Tibial nerve (tissue), 4 donors: Measurements from ENCODE around the gene TMEM233. TPM values are rescaled to one million over a fixed set of nuclear protein-coding genes. Genes with fewer than 3 reads are reported as not detected.

ENCODE experiments used
- DNase-seq, 2 donors: peaks; one replicate each; pipeline ENCODE4 v3.0.0-alpha.2; 2019; ENCODE audit warnings: low spot score in 2 of 2
- H3K27ac ChIP-seq, 4 donors: fragments of 200-600 bp; sonication (generic) in 3 of 4; one replicate each; pipeline ENCODE4 v1.5.1; 2017 to 2019; ENCODE audit warnings: mild to moderate bottlenecking in 1 of 4
- H3K27me3 ChIP-seq, 2 donors: fragments of 200-600 bp; sonication (generic) in 1 of 2; one replicate each; pipeline versions ENCODE4 v1.5.1 to v1.6.0; 2017 to 2019
- H3K36me3 ChIP-seq, 3 donors: fragments of 200-600 bp; sonication (generic); one replicate each; pipeline ENCODE4 v1.5.1; 2018 to 2019
- H3K4me1 ChIP-seq, 4 donors: fragments of 200-600 bp; sonication (generic) in 3 of 4; one replicate each; pipeline ENCODE4 v1.5.1; 2017 to 2019
- H3K4me3 ChIP-seq, 4 donors: fragments of 200-600 bp; sonication (generic) in 3 of 4; one replicate each; pipeline ENCODE4 v1.5.1; 2017 to 2019; ENCODE audit warnings: mild to moderate bottlenecking in 1 of 4, moderate library complexity in 1 of 4
- H3K9me3 ChIP-seq, 4 donors: fragments of 200-600 bp; sonication (generic) in 3 of 4; one replicate each; pipeline ENCODE4 v1.5.1; 2017 to 2019
- EP300 ChIP-seq, 2 donors: sonication (generic); formaldehyde crosslinking; IDR thresholded peaks; one replicate each; pipeline ENCODE4 v1.6.1; 2017; ENCODE audit warnings: antibody characterized with exemption in 2 of 2, mild to moderate bottlenecking in 1 of 2
- POLR2A ChIP-seq, 2 donors: fragments of 450-650 bp; IDR thresholded peaks; one replicate each; pipeline ENCODE4 v1.6.1; 2017; ENCODE audit warnings: antibody characterized with exemption in 2 of 2, mild to moderate bottlenecking in 2 of 2, moderate library complexity in 2 of 2
- WGBS, 2 donors: methylation state at CpG; one replicate each; pipeline ENCODE4 v1.1.5; 2018; 5-methylcytosine and 5-hydroxymethylcytosine counted together
- total RNA-seq, 4 donors: library from RNA; depleted of rRNA; stranded (reverse); fragments of >200 nt; gene quantifications; one replicate each; pipeline ENCODE4 v1.1.0, GENCODE V29; 2016
- TF ChIP-seq, protein P1 (sequence below), 5 experiments: fragments of 200-600 bp in 3 of 5; fragments of 450-650 bp in 2 of 5; sonication (generic) in 3 of 5; IDR thresholded peaks; one replicate each; pipeline ENCODE4 v1.5.1; 2016 to 2019; ENCODE audit warnings: antibody characterized with exemption in 5 of 5, mild to moderate bottlenecking in 3 of 5, moderate library complexity in 2 of 5

The TMEM233 gene
- total RNA-seq, 4 donors from 2014 or later: 0.21 to 0.59 (median 0.22) TPM; not detected in 1

DNA sequence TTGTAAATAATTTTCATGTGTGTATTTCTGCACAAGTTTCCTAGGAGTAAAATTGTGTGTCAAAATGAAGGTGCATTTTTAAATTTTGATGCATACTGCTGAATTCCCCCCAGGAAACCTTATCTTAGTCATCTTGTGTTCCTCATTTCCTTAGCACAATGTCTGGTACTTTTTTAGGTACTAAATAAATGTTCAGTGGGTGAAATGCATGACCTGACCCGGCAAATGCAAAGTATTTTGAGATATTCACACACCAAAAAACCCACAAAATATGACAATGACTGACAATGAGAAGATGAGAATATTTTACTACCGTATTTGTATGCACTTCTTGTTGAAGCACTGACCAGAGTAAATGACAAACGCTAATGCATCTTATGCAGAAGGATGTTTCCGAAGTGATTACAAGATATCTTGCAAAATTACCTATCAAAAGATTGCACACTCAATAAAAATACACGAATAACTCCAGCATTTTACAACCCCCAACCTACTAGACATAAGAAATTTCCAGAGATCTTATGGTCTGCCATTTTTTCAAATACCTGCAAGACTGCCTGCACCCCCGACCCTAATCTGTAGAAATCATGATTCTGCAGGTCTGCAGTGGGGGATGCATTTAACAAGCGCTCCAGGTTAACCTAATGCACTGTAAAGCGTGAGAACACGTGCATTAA is 73.5 kb downstream of the TMEM233 start:
- Histone ChIP-seq H3K4me3 (peak overlapping the region; percentile 63 to 92 (median 79)), H3K27ac (peak overlapping the region in 1 of 4 donors; percentile 90), H3K27me3 (no peaks in the 10 kb centered on the region), H3K36me3 (peaks cover 0 to 14% (median 0%) of the 10 kb centered on the region in 3 donors), H3K9me3 (no peaks in the 10 kb centered on the region), H3K4me1 (peaks cover 0 to 38% (median 20%) of the 10 kb centered on the region in 4 donors)
- WGBS, 2 donors: 10 to 11% methylated on average over 9 of the region's 9 CpGs
- no peak for DNase-seq
- TF ChIP-seq POLR2A (IDR thresholded peaks at IDR 0.05): no peak

DNA sequence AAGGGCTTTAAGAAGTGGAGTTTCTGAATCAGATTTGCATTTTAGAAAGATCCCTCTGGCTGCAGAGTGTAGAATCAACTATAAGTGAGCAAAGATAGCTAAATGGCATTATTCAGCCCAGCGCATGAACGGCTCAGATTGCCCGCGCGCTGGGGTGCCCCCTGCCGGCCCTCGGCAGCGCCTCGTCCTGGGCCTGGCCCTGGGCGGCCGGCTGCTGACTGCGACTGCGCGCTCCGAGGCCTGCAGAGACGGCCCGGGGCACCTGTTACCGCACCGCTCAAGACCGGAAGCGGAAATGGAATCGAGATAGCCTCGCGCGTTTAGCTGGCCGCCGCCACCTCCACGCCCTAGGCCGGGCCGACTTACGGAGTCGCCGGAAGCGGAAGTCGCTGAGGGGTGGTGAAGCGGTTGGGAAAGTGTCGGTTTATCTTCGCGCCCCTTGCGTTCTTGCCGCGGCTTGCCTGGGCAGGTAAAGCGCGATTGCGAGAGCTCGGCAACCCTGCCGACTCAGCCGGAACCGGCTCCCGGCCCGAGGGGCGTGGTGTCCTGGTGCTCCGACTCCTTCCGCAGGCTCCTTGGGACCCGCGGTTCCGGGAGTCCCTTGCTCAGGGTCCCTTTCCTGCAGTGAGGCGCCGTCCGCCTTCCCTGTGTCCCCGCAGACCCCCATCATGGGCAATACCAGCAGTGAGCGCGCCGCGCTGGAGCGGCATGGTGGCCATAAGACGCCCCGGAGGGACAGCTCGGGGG is 74.2 kb downstream of the TMEM233 start, which contains the start of gene PRKAB1:
Gene PRKAB1 (plus strand): TSS at position 557 of the 747 bp plus-strand sequence. CDS start 112 bp downstream, at position 669.
- Histone ChIP-seq H3K27ac (peak within 1 kb of the TSS; percentile 78 to 96 (median 88)), H3K27me3 (no peaks in the 10 kb centered on the region), H3K4me1 (peaks cover 0 to 38% (median 21%) of the 10 kb centered on the region in 4 donors), H3K4me3 (peak within 1 kb of the TSS; percentile 63 to 92 (median 79)), H3K36me3 (peaks cover 0 to 21% (median 2%) of the 10 kb centered on the region in 3 donors), H3K9me3 (no peaks in the 10 kb centered on the region)
- peak; percentile 72 to 94 for TF ChIP-seq EP300 (IDR thresholded peaks at IDR 0.05)
- TF ChIP-seq, protein P1, sequence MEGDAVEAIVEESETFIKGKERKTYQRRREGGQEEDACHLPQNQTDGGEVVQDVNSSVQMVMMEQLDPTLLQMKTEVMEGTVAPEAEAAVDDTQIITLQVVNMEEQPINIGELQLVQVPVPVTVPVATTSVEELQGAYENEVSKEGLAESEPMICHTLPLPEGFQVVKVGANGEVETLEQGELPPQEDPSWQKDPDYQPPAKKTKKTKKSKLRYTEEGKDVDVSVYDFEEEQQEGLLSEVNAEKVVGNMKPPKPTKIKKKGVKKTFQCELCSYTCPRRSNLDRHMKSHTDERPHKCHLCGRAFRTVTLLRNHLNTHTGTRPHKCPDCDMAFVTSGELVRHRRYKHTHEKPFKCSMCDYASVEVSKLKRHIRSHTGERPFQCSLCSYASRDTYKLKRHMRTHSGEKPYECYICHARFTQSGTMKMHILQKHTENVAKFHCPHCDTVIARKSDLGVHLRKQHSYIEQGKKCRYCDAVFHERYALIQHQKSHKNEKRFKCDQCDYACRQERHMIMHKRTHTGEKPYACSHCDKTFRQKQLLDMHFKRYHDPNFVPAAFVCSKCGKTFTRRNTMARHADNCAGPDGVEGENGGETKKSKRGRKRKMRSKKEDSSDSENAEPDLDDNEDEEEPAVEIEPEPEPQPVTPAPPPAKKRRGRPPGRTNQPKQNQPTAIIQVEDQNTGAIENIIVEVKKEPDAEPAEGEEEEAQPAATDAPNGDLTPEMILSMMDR (IDR thresholded peaks at IDR 0.05): peak; percentile 87 to 99 (median 93)
- peak; percentile 47 to 52 for TF ChIP-seq POLR2A (IDR thresholded peaks at IDR 0.05)
- peak; percentile 84 to 86 for DNase-seq
- WGBS, 2 donors: 1% methylated on average over 49 of the region's 69 CpGs

DNA sequence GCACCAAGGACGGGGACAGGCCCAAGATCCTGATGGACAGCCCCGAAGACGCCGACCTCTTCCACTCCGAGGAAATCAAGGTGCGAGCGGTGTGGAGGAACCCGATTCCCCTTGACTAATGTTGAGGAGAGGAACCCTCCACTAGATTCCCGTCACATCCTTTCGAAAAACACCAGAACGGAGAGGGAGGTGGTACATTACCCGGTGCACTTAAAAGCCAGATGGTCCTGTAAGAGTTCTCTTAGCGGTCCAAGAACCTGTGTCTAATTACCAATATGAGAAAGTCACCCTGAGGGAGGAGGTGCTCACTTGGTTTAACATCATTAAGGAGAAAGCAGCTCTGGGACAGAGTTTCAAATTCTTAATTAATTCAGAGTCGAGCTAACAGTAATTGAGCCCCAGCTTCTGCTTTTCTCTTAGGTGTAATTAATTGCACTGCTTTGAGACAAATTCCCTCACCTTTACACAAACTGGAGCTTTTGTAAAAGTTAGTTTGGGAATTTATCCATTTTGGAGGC is 74.8 kb downstream of the TMEM233 start:
- Histone ChIP-seq H3K4me3 (peak overlapping the region; percentile 63 to 92 (median 79)), H3K9me3 (no peaks in the 10 kb centered on the region), H3K4me1 (peaks cover 0 to 44% (median 23%) of the 10 kb centered on the region in 4 donors), H3K27ac (peak overlapping the region; percentile 78 to 96 (median 88)), H3K36me3 (peaks cover 0 to 28% (median 5%) of the 10 kb centered on the region in 3 donors), H3K27me3 (no peaks in the 10 kb centered on the region)
- TF ChIP-seq EP300 (IDR thresholded peaks at IDR 0.05) (no peak), POLR2A (IDR thresholded peaks at IDR 0.05) (no peak)
- TF ChIP-seq, protein P1 (IDR thresholded peaks at IDR 0.05): no peak
- WGBS, 2 donors: 2 to 5% methylated on average over 13 to 14 of the region's 14 CpGs
- DNase-seq: no peak

DNA sequence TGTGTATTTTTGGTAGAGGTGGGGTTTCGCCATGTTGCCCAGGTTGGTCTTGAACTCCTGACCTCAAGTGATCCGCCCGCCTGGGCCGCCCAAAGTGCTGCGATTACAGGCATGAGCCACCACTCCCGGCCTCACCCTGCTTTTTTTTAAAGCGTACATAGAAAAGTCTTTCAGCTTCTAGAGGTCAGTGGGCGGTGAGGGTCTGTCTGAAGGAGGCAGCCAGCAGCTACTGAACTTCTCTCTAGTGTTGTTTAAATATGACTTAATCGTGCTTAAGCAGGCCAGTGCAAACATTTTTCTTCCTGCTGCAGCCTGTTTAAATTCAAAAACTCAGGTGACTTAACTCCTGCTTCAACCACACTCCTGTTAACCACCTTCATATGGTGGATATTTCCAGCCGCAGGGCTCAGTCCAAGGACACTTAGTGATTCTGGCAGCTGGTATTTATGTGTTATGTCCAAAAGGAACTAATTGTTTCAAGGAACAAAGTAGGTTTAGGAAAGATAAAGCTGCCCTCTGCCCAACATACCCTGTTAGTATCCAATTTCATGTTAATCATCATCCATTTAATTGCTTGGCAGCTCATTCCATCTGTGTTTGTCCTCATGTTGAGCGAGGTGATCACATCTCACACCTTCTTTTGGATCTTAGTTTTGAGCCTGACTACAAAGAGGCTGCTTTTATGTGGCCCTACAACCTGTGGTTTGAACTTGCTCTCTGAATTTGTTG is 76.3 kb downstream of the TMEM233 start:
- no peak for TF ChIP-seq POLR2A (IDR thresholded peaks at IDR 0.05)
- TF ChIP-seq EP300 (IDR thresholded peaks at IDR 0.05): no peak
- TF ChIP-seq, protein P1 (IDR thresholded peaks at IDR 0.05): no peak
- H3K27ac ChIP-seq: peak overlapping the region in 3 of 4 donors; percentile 51 to 65 (median 53)
- no peak for DNase-seq
- H3K36me3 ChIP-seq: peaks cover 0 to 43% (median 11%) of the 10 kb centered on the region in 3 donors
- WGBS, 2 donors: 31 to 41% methylated on average over 10 to 11 of the region's 11 CpGs
- peaks cover 0 to 44% (median 25%) of the 10 kb centered on the region in 4 donors for H3K4me1 ChIP-seq
- no peaks in the 10 kb centered on the region for H3K9me3 ChIP-seq
- no peaks in the 10 kb centered on the region for H3K27me3 ChIP-seq
- H3K4me3 ChIP-seq: peak overlapping the region in 1 of 4 donors; percentile 20

DNA sequence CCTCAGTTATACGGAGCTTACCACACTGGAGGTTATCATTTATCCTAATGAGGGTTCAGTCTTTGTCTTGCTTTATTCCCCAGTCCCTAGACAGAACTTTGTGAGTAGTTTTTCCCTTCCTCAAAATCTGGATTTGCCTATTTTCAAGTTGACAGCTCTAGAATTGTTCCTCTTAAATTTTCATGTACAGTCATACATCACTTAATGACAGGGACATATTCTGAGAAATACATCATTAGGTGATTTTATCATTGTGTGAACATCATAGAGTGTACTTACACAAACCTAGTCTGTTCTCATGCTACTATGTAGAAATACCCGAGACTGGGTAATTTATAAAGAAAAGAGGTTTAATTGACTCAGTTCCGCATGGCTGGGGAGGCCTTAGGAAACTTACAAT is 77.5 kb downstream of the TMEM233 start:
- Histone ChIP-seq H3K27ac (peak overlapping the region in 2 of 4 donors; percentile 23 to 65), H3K4me3 (no peak overlapping the region), H3K4me1 (peaks cover 0 to 44% (median 24%) of the 10 kb centered on the region in 4 donors), H3K36me3 (peaks cover 0 to 54% (median 18%) of the 10 kb centered on the region in 3 donors), H3K9me3 (no peaks in the 10 kb centered on the region), H3K27me3 (no peaks in the 10 kb centered on the region)
- TF ChIP-seq POLR2A (IDR thresholded peaks at IDR 0.05): no peak
- TF ChIP-seq, protein P1 (IDR thresholded peaks at IDR 0.05): no peak
- no peak for TF ChIP-seq EP300 (IDR thresholded peaks at IDR 0.05)
- no peak for DNase-seq
- WGBS, 2 donors: 84 to 89% methylated on average over 3 of the region's 3 CpGs
